Neural progenitor cell (in vitro differentiated cells): ENCODE results near the gene CYP26C1. TPM values are rescaled to one million over a fixed set of nuclear protein-coding genes. Genes with fewer than 3 reads are reported as not detected.

Experiments used
- DNase-seq: peaks from one replicate; pipeline ENCODE4 v3.0.0-alpha.2; 2016; ENCODE audit warnings: low spot score
- H2AFZ ChIP-seq: fragments of 200-600 bp; sonication (generic); replicated peaks from 2 replicates; pipeline ENCODE4 v1.6.1; 2016; ENCODE audit warnings: antibody characterized with exemption
- H3F3A ChIP-seq: fragments of 200-600 bp; sonication (generic); 2 replicates; pipeline ENCODE4 v1.6.1; 2016; ENCODE audit warnings: antibody characterized with exemption, low read depth
- H3K27ac ChIP-seq: fragments of 200-600 bp; sonication (generic); 2 replicates; pipeline ENCODE4 v1.5.1; 2016; ENCODE audit warnings: mild to moderate bottlenecking
- H3K27me3 ChIP-seq: fragments of 200-600 bp; sonication (generic); 2 replicates; pipeline ENCODE4 v1.6.1; 2016; ENCODE audit warnings: mild to moderate bottlenecking, moderate library complexity
- H3K36me3 ChIP-seq: fragments of 200-600 bp; sonication (generic); 2 replicates; pipeline ENCODE4 v1.5.1; 2016
- H3K4me1 ChIP-seq: fragments of 200-600 bp; sonication (generic); 2 replicates; pipeline ENCODE4 v1.6.1; 2016; ENCODE audit warnings: mixed run types
- H3K4me2 ChIP-seq: fragments of 200-600 bp; sonication (generic); 2 replicates; pipeline ENCODE4 v1.6.1; 2016
- H3K4me3 ChIP-seq: fragments of 200-600 bp; sonication (generic); 2 replicates; pipeline ENCODE4 v1.5.1; 2016
- H3K79me2 ChIP-seq: fragments of 200-600 bp; sonication (generic); 2 replicates; pipeline ENCODE4 v1.6.1; 2016; ENCODE audit warnings: low read depth
- H3K9ac ChIP-seq: fragments of 200-600 bp; sonication (generic); 2 replicates; pipeline ENCODE4 v1.6.1; 2016
- H3K9me3 ChIP-seq: fragments of 200-600 bp; sonication (generic); 2 replicates; pipeline ENCODE4 v1.5.1; 2016; ENCODE audit warnings: low read depth
- H4K20me1 ChIP-seq: fragments of 200-600 bp; sonication (generic); 2 replicates; pipeline ENCODE4 v1.6.1; 2016; ENCODE audit warnings: low read depth
- H3K27ac Mint-ChIP-seq: 3 replicates; pipeline ENCODE4 v1.8.0; 2021; ENCODE audit warnings: mixed read lengths
- H3K27me3 Mint-ChIP-seq: 2 replicates; pipeline ENCODE4 v1.8.0; 2022; ENCODE audit warnings: low read depth, mild to moderate bottlenecking, inconsistent platforms, moderate library complexity, mixed read lengths; ENCODE audit not compliant: insufficient read depth
- H3K36me3 Mint-ChIP-seq: 3 replicates; pipeline ENCODE4 v1.8.0; 2021; ENCODE audit warnings: mixed read lengths
- H3K4me1 Mint-ChIP-seq: 3 replicates; pipeline ENCODE4 v1.8.0; 2021; ENCODE audit warnings: mixed read lengths
- H3K4me3 Mint-ChIP-seq: 3 replicates; pipeline ENCODE4 v1.8.0; 2021; ENCODE audit warnings: mild to moderate bottlenecking, moderate library complexity, mixed read lengths
- H3K9me3 Mint-ChIP-seq: 3 replicates; pipeline ENCODE4 v1.8.0; 2020; ENCODE audit warnings: mixed read lengths
- CTCF ChIP-seq: fragments of 200-600 bp; sonication (generic); IDR thresholded peaks from 2 replicates; pipeline ENCODE4 v1.5.1; 2017; ENCODE audit warnings: antibody characterized with exemption, mild to moderate bottlenecking
- EZH2 ChIP-seq: fragments of 200-600 bp; sonication (generic); IDR thresholded peaks from 2 replicates; pipeline ENCODE4 v1.6.1; 2017; ENCODE audit warnings: antibody characterized with exemption, mild to moderate bottlenecking, moderate library complexity
- EZH2phosphoT487 ChIP-seq: fragments of 200-600 bp; sonication (generic); IDR thresholded peaks from 2 replicates; pipeline ENCODE4 v1.6.1; 2017; ENCODE audit warnings: antibody characterized with exemption
- total RNA-seq: library from RNA; depleted of rRNA; stranded (reverse); fragments of >200 nt; gene quantifications from 2 replicates; pipeline ENCODE4 v1.2.3, GENCODE V29; 2015; ENCODE audit warnings: low replicate concordance

Gene CYP26C1
- total RNA-seq, 1 donor from 2014 or later: 0.04 TPM

- Histone ChIP-seq H3K4me3 (no peak overlapping the region), H3K27ac (no peak overlapping the region), H3K27me3 (peaks cover 100% of the 10 kb centered on the region), H3F3A (peaks cover 29% of the 10 kb centered on the region), H3K9ac (no peak overlapping the region), H2AFZ (no peak overlapping the region), H3K9me3 (no peaks in the 10 kb centered on the region), H3K4me2 (no peak overlapping the region), H3K36me3 (no peaks in the 10 kb centered on the region), H3K4me1 (peaks cover 16% of the 10 kb centered on the region), H4K20me1 (peaks cover 58% of the 10 kb centered on the region), H3K79me2 (peaks cover 31% of the 10 kb centered on the region)
- Mint-ChIP-seq H3K4me1 (peaks cover 35% of the 10 kb centered on the region), H3K27ac (no peak overlapping the region), H3K9me3 (peaks cover 2% of the 10 kb centered on the region), H3K36me3 (no peaks in the 10 kb centered on the region), H3K4me3 (peak overlapping the region; percentile 77), H3K27me3 (peaks cover 79% of the 10 kb centered on the region)
- no peak for DNase-seq
- no peak for TF ChIP-seq CTCF
- no peak for TF ChIP-seq EZH2
- TF ChIP-seq EZH2phosphoT487: no peak
These were observed 10.0 kb downstream of the CYP26C1 start for GRCh38 chr10:93070378-93071176.

GRCh38 chr10:93071177-93071472 is 10.5 kb downstream of the CYP26C1 start:
- DNase-seq: no peak
- Mint-ChIP-seq H3K36me3 (no peaks in the 10 kb centered on the region), H3K9me3 (peaks cover 2% of the 10 kb centered on the region), H3K4me3 (peak overlapping the region; percentile 77), H3K27ac (no peak overlapping the region), H3K4me1 (peaks cover 36% of the 10 kb centered on the region), H3K27me3 (peaks cover 82% of the 10 kb centered on the region)
- Histone ChIP-seq H3K4me1 (peaks cover 16% of the 10 kb centered on the region), H3K27me3 (peaks cover 100% of the 10 kb centered on the region), H3K36me3 (no peaks in the 10 kb centered on the region), H3K9me3 (no peaks in the 10 kb centered on the region), H4K20me1 (peaks cover 57% of the 10 kb centered on the region), H3F3A (peaks cover 29% of the 10 kb centered on the region), H3K79me2 (peaks cover 36% of the 10 kb centered on the region), H2AFZ (no peak overlapping the region), H3K27ac (no peak overlapping the region), H3K9ac (no peak overlapping the region), H3K4me2 (peak overlapping the region; percentile 89), H3K4me3 (no peak overlapping the region)
- TF ChIP-seq EZH2phosphoT487 (no peak), CTCF (no peak), EZH2 (no peak)

- Mint-ChIP-seq H3K9me3 (peaks cover 2% of the 10 kb centered on the region), H3K27ac (no peak overlapping the region), H3K4me1 (peaks cover 36% of the 10 kb centered on the region), H3K27me3 (peaks cover 82% of the 10 kb centered on the region), H3K36me3 (no peaks in the 10 kb centered on the region), H3K4me3 (peak overlapping the region; percentile 87)
- peak overlapping the region; percentile 66 for H3K4me3 ChIP-seq
- peak overlapping the region; percentile 1 for H2AFZ ChIP-seq
- TF ChIP-seq EZH2: no peak
- peak; percentile 33 for TF ChIP-seq CTCF
- H3K36me3 ChIP-seq: no peaks in the 10 kb centered on the region
- peaks cover 100% of the 10 kb centered on the region for H3K27me3 ChIP-seq
- peak overlapping the region; percentile 89 for H3K4me2 ChIP-seq
- peaks cover 20% of the 10 kb centered on the region for H3K4me1 ChIP-seq
- peak; percentile 90 for DNase-seq
- H3K79me2 ChIP-seq: peaks cover 43% of the 10 kb centered on the region
- H3F3A ChIP-seq: peaks cover 27% of the 10 kb centered on the region
- no peak overlapping the region for H3K27ac ChIP-seq
- H4K20me1 ChIP-seq: peaks cover 55% of the 10 kb centered on the region
- H3K9me3 ChIP-seq: no peaks in the 10 kb centered on the region
- H3K9ac ChIP-seq: no peak overlapping the region
These were observed 11.2 kb downstream of the CYP26C1 start for GRCh38 chr10:93071674-93072224.
